ENCODE results near the gene GSTA5.

GRCh38 chr6:52815167-52816092 lies 25.2 kb downstream of the GSTA5 start:
- TF ChIP-seq CTCF (conservative IDR thresholded peaks at IDR 0.05; ENCODE audit: low read length) (peak; percentile 80), EZH2phosphoT487 (IDR thresholded peaks at IDR 0.05; ENCODE audit: borderline replicate concordance) (no peak)

All from Loucy (cell line).